Measurements from ENCODE around the gene TSPAN18. TPM values are rescaled to one million over a fixed set of nuclear protein-coding genes. Genes with fewer than 3 reads are reported as not detected.

TSPAN18 gene
- total and polyA plus RNA-seq, 9 donors: 2.1 to 35.3 (median 14.4) TPM

- intact Hi-C loops (cut with DNase I): no loop called here
- no peaks in the 10 kb centered on the region for H3K36me3 ChIP-seq
These were observed 39.6 kb downstream of the TSPAN18 start for GRCh38 chr11:44766112-44766971.

GRCh38 chr11:44766972-44767278, 40.2 kb downstream of the TSPAN18 start:
- Histone ChIP-seq H3K4me3 (no peak overlapping the region), H3K27ac (peak overlapping the region in 1 of 2 donors; percentile 81), H3K9me3 (no peaks in the 10 kb centered on the region), H3K36me3 (no peaks in the 10 kb centered on the region), H3K27me3 (no peaks in the 10 kb centered on the region), H3K4me1 (ENCODE audit: insufficient read depth) (peaks cover 8% of the 10 kb centered on the region)
- intact Hi-C loops (cut with DNase I): no loop called here
- peak in 1 of 5 donors; percentile 14 for DNase-seq
- no peak for TF ChIP-seq EP300 (IDR thresholded peaks at IDR 0.05)
- no peak for TF ChIP-seq POLR2A (IDR thresholded peaks at IDR 0.05)
- TF ChIP-seq CTCF (IDR thresholded peaks at IDR 0.05): no peak

More at GRCh38 chr11:44766112-44766971, 39.6 kb downstream of the TSPAN18 start:
- no peak for TF ChIP-seq EP300 (IDR thresholded peaks at IDR 0.05)
- TF ChIP-seq CTCF (IDR thresholded peaks at IDR 0.05): no peak
- no peak for TF ChIP-seq POLR2A (IDR thresholded peaks at IDR 0.05)
- H3K9me3 ChIP-seq: no peaks in the 10 kb centered on the region
- H3K4me3 ChIP-seq: no peak overlapping the region
- H3K27ac ChIP-seq: peak overlapping the region; percentile 49 to 81
- H3K4me1 ChIP-seq (ENCODE audit: insufficient read depth): peaks cover 14% of the 10 kb centered on the region
- DNase-seq: peak; percentile 51 to 67 (median 64)
- no peaks in the 10 kb centered on the region for H3K27me3 ChIP-seq
- 10 to 14% (median 13%) methylated on average over 8 of the region's 8 CpGs for WGBS, 3 donors

DNA sequence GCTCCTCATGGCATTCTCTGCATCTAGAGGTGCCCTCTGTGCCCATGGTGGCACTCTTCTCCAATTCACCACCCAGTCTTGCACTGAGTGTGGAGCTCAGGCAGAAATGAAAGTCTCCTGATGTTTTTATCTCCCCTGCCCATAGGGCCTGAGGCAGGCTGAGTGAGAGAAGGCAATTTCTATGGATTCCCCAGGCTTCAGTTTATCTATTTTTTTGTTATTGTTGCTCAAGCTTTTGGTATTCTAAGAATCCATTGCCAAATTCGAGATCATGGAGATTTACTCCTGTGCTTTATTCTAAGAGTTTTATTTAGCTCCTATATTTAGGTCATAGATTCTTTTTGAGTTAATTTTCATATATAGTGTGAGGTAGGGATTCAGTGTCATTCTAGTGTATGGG, 40.7 kb downstream of the TSPAN18 start:
- 31 to 47% (median 37%) methylated on average over 1 of the region's 1 CpG for WGBS, 3 donors
- H3K27ac ChIP-seq: peak overlapping the region in 1 of 2 donors; percentile 81
- intact Hi-C loops (cut with DNase I): no loop called here
- H3K27me3 ChIP-seq: no peaks in the 10 kb centered on the region
- no peaks in the 10 kb centered on the region for H3K36me3 ChIP-seq
- no peaks in the 10 kb centered on the region for H3K9me3 ChIP-seq
- TF ChIP-seq POLR2A (IDR thresholded peaks at IDR 0.05) (no peak), EP300 (IDR thresholded peaks at IDR 0.05) (no peak), CTCF (IDR thresholded peaks at IDR 0.05) (no peak)
- peaks cover 7% of the 10 kb centered on the region for H3K4me1 ChIP-seq (ENCODE audit: insufficient read depth)
- H3K4me3 ChIP-seq: no peak overlapping the region
- DNase-seq: peak in 1 of 5 donors; percentile 0

DNA sequence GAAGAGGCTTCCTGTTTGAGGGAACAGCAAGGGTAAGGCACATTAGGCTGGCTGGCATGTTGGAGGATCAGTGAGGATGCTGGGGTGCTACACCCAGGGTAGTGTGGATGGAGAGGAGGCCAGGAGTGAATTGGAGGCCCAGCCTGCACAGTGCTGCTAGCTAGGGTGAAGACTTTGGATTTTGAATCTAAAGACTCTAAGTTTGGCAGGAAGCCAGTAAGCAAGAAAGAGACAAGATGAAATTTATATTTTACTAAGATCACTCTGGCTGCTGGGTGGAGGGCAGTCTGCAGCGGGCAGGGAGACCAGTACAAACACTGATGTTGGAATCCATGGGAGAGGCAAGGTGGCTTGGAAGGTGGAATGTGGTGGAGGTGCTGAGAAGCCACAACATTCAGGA, 43.6 kb downstream of the TSPAN18 start:
- Histone ChIP-seq H3K4me1 (ENCODE audit: insufficient read depth) (peaks cover 10% of the 10 kb centered on the region), H3K4me3 (no peak overlapping the region), H3K36me3 (no peaks in the 10 kb centered on the region), H3K9me3 (no peaks in the 10 kb centered on the region), H3K27me3 (no peaks in the 10 kb centered on the region), H3K27ac (no peak overlapping the region)
- TF ChIP-seq POLR2A (IDR thresholded peaks at IDR 0.05): no peak
- TF ChIP-seq CTCF (IDR thresholded peaks at IDR 0.05): no peak
- no peak for TF ChIP-seq EP300 (IDR thresholded peaks at IDR 0.05)
- intact Hi-C loops (cut with DNase I): no loop called here
- peak in 1 of 5 donors; percentile 5 for DNase-seq
- WGBS, 3 donors: 93 to 97% (median 97%) methylated on average over 1 of the region's 1 CpG

Data from ovary (tissue), 9 donors.